GM18511 (cell line): ENCODE results near the gene MAPK9.

ENCODE experiments used
- ATAC-seq: cut with Tn5 transposase; IDR thresholded peaks from one replicate; pipeline ENCODE4 v1.9.1; 2021; ENCODE audit warnings: mild to moderate bottlenecking, moderate library complexity; ENCODE audit not compliant: unreplicated experiment

Gene MAPK9

GRCh38 chr5:180291943-180292831, at the start of gene MAPK9:
TSS of gene MAPK9 (minus strand) at chr5:180292083. CDS start at chr5:180280561, 11,522 bp downstream.
- ATAC-seq = peak; percentile 84

- ATAC-seq = no peak
Observed at GRCh38 chr5:180341595-180341994, 49.7 kb upstream of the MAPK9 start.

GRCh38 chr5:180340856-180341255, 49.0 kb upstream of the MAPK9 start:
- no peak for ATAC-seq

DNA sequence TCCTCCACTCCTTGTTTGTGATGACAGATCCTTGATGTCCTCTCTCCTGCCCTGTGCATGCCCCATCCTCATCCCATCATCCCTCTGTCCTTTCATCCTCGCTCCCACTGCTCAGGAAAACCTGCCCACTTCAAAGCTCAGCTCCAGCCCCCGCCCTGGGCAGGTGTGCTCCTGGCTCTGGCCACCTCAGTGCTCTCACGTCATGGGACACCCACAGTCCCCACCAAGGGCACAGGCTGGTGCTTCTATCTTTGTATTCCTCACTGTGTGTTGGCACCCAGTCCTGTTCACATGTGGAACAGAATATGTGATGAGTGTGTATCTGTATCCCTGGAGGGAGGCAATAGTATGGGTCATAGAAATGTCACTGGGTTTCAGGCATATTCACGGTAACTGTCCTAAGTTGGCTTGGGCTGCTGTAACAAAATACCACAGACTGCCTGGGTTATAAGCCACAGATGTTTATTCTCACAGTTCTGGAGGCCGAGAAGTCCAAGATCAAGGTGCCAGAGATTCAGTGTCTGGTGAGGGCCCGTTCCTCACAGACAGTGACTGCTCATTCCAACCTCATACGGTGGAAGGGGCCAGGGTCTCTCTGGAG, 47.8 kb upstream of the MAPK9 start:
- ATAC-seq = no peak

- ATAC-seq = no peak
Observed at GRCh38 chr5:180338001-180338707, 46.3 kb upstream of the MAPK9 start.

- ATAC-seq = no peak
Observed at GRCh38 chr5:180336234-180337020, 44.5 kb upstream of the MAPK9 start.

DNA sequence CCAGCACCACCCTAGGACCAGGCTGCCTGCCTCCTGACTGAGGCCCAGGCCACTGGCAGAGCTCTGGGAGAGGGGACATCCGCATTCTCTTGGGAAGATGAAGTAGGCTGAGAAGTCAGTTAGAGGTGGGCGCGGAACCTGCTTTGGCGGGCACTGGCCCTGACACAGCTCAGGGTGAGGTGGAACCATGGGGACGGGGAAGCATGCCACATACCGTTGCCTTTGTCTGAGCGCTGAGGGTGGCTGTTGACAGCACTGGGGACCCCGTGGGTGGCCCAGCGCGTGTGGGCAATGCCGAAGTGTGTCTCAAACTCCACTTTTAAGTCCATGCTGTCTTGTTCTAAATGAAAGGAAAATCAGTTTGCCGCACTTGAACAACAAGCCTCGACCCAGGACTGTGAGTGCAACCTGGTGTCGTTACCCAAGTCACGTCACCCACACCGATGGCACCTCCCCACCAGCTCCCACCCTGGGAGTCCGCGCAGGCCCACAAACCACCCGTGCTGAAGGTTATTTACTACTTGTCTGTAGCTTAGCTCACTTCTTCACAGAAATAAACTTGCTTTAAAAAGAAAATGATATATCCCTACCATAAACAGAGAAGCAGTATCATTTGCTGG, 43.8 kb upstream of the MAPK9 start:
- ATAC-seq = no peak

- ATAC-seq = no peak
Observed at GRCh38 chr5:180334751-180335613, 43.1 kb upstream of the MAPK9 start.

- ATAC-seq = no peak
Observed at GRCh38 chr5:180334176-180334575, 42.3 kb upstream of the MAPK9 start.

DNA sequence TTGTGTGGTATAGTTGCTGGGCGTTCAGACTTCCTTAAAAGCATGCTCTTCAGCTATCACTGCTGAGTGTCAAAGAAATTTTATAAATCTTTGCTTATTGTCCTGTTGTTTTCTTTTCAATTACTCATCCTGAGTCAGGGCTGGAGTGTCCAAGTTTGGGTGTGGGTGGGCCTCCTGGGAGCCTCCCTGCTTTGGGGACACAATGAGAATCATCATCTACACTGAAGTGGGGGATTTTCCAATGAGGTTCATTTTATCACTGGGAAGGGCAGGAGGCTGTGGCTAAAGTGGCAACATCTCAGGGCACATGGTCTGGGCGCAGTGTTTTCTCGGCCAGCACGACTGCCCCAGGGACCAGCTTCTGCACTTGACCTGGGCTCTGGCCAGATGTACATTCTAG, 41.8 kb upstream of the MAPK9 start:
- no peak for ATAC-seq

DNA sequence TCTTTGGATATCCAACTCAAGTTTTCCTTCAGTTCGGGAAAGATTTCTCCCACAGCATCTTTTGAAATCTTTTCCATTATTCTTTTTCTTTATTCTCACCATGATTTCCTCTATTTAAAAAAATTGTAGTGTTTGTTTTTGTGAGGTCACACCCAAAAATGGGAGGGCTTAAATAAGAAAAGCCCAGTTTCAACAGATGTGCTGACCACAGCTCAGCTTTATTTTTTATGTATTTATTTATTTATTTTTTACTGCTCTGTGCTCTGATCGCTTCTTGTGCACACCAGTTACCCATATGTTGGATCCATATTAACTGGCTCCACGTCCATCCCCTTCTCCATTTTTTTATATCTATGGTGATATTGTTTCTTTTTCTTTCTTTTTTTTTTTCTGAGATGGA, 41.0 kb upstream of the MAPK9 start:
- no peak for ATAC-seq

DNA sequence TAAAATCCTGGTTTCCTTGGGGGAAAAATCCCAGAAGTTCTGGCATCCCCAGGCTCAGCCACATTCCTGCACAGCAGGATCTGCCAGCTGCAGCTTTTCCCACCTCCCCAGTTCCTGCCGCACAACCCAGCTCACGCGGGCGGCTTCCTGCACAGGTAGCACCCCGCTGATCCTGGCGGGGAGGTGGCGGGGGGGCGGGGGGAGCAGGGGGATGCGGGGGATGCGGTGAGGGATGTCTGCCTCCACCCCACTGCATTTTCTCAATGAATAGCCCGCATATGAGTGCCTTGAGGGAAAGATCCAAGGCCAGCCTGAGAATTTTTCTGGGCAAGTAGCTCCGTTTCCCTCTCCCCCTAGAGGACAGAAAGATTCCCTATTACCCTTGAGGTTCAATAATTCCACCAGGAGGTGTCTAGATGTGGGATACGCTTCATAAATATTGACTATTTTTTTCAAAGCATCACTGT, 40.2 kb upstream of the MAPK9 start:
- ATAC-seq = no peak

- ATAC-seq = no peak
Observed at GRCh38 chr5:180331647-180331950, 39.7 kb upstream of the MAPK9 start.

DNA sequence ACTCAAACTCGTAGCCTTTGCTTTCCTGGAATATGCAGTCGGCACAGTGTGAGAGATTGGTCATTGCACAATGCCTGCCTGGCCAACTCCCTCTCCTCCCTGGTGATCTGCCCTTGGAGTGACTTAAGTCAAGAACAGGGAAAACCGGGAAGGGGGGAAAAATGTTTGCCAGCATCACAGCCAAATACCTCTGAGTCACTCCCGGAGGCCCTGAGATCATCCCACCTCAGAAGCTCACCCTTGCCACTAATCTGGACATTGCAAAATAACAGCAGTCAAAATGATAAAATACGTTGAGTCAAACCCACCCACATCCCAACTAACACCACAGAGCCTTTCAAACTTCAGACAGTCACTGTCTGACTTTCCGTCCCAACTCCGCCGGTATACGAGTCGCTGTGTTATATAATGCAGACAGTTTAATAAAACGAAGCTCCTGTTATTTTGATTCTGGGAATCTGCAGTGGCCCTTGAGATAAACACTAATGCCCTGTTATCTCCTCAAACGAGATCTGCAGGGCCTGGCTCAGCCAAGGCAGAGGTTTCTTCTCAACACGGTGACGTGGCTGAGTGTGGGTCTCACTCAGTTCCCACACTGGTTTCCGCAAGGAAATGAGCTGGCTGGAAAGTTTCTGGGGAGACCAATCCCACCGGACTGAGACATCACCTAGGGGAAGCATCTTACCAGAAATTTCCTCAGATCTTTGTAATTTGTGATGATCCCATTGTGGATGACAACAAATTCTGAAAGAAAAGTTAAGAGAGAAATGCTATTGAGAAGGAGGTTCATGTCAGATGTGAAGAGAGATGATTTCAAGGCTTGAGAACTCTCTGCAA, 39.1 kb upstream of the MAPK9 start:
- ATAC-seq = no peak

DNA sequence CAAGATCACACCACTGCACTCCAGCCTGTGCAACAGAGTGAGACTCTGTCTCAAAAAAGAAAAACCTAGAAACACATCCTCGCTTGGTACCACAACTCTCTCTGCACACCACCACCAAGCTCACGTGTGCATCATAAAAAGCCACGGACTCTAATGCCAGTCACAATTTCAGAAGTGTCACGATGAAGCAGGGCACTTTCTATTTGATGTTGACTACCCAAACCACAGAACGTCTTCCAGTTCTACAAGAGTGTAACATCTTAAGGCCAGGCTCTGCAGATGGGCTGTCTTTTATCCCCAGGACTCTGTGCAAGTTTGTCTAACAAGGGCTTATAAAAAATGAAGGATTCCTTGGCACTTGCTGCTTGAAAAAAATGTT, 38.4 kb upstream of the MAPK9 start:
- no peak for ATAC-seq

- ATAC-seq = no peak
Observed at GRCh38 chr5:180329606-180330269, 37.9 kb upstream of the MAPK9 start.

DNA sequence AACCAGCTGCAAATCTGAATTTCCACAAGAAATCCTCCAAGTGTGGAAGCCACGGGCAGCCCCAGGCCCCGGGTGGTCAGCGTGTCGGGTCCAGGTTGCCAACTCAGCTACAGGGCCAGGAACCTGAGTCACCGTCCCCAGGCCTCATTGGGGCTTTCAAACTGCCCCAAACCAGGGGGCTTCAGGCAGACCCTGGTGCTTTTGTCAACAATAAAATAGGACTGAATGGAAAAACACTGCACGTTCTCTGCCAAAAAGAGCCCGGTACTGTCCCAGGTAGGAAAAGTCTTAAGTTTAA, 37.2 kb upstream of the MAPK9 start:
- ATAC-seq = no peak

DNA sequence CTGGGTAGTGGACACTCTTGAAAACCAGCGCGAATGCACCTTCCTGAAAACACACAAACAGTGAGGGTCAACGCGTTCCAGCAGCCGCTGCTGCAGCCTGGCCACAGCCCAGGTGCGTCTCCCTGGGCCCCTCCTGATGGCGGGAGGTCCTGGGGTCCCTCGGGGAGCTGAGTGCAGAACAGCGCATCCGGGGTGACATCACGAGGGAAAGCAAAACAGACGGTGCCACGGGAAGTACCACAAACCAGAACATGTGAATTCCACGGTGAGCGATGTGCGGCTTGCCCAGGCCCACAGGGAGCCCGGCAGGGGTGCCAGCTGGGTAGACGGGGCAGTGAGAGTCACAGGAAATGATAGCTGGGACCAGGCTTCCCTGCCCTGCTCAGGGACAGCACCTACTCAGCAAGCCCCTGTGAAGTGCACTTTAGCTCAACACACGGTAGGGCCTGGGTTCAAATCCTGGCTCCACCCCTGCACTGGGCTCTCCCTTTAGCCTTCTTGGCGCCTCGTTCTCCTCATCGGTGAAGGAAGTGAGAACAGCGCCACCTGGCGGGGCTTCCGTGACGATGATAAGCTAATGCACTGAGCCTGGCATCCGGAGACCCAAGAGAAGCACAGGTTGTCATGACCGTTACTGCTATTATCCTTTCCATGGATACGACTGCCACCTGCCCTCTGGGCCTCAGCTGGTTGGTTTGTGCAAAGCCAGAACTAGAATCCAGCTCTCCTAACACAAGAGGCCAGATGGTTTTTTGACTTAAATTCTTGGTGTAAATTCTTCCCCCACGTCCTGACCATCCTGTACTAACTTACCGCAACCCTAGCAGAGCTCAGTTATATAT, 36.6 kb upstream of the MAPK9 start:
- ATAC-seq = peak; percentile 91
